OCI-LY3 (cell line): ENCODE results near the gene SMIM36.
"Not testable (repeated sequence)": the region's sequence is repeated elsewhere in the genome, so short reads cannot be mapped to it uniquely, and the experiment has no call there.

ENCODE experiments used
- H2AFZ ChIP-seq: fragments of 200-600, 300-600 bp; shearing (Covaris generic); 2 replicates; pipeline ENCODE4 v1.6.0; 2014; ENCODE audit warnings: antibody characterized with exemption, low read depth, low read length
- H3K27ac ChIP-seq: fragments of 200-600, 300-600 bp; sonication (generic); 2 replicates; pipeline ENCODE4 v1.5.1; 2014; ENCODE audit warnings: mild to moderate bottlenecking, low read length, moderate library complexity, mixed read lengths
- H3K27me3 ChIP-seq: fragments of 200-600, 300-600 bp; sonication (generic); 2 replicates; pipeline ENCODE4 v1.6.1; 2014; ENCODE audit warnings: low read depth, low read length, mixed read lengths
- H3K36me3 ChIP-seq: fragments of 200-600, 300-600 bp; sonication (generic); replicated peaks from 2 replicates; pipeline ENCODE3; 2014; ENCODE audit warnings: low read depth, low read length, mixed read lengths
- H3K4me1 ChIP-seq: fragments of 300-600, 200-600 bp; sonication (generic); 2 replicates; pipeline ENCODE4 v1.6.1; 2014; ENCODE audit warnings: low read length, mixed read lengths
- H3K4me2 ChIP-seq: fragments of 200-600, 300-600 bp; sonication (generic); 2 replicates; pipeline ENCODE4 v1.6.1; 2014; ENCODE audit warnings: low read length, mixed read lengths
- H3K4me3 ChIP-seq: fragments of 300-600, 200-600 bp; sonication (generic); 2 replicates; pipeline ENCODE4 v1.5.1; 2014; ENCODE audit warnings: antibody characterized with exemption, mild to moderate bottlenecking, low read length, moderate library complexity
- H3K79me2 ChIP-seq: fragments of 300-600, 200-600 bp; shearing (Covaris generic); 2 replicates; pipeline ENCODE4 v1.6.1; 2014; ENCODE audit warnings: mild to moderate bottlenecking, low read length, mixed read lengths
- H3K9ac ChIP-seq: fragments of 300-600, 200-600 bp; shearing (Covaris generic); 2 replicates; pipeline ENCODE4 v1.6.0; 2014; ENCODE audit warnings: mild to moderate bottlenecking, low read length, moderate library complexity
- H3K9me3 ChIP-seq: fragments of 200-600, 300-600 bp; shearing (Covaris generic); 2 replicates; pipeline ENCODE4 v1.6.1; 2014; ENCODE audit warnings: low read length, mixed read lengths; ENCODE audit not compliant: insufficient read depth
- H4K20me1 ChIP-seq: fragments of 200-600, 300-600 bp; sonication (generic); 2 replicates; pipeline ENCODE4 v1.6.1; 2016; ENCODE audit warnings: low read length, mixed read lengths; ENCODE audit not compliant: insufficient read depth
- CTCF ChIP-seq: fragments of 200-600, 300-600 bp; sonication (generic); IDR thresholded peaks from 2 replicates; pipeline ENCODE4 v1.5.1; 2014; ENCODE audit warnings: antibody characterized with exemption, low read length, low read depth
- EZH2phosphoT487 ChIP-seq: fragments of 200-600 bp; shearing (Covaris generic); IDR thresholded peaks from 2 replicates; pipeline ENCODE4 v1.6.1; 2018; ENCODE audit warnings: antibody characterized with exemption, mixed run types, low read depth

Gene SMIM36

GRCh38 chr17:55426851-55427586 is 84.2 kb downstream of the SMIM36 start:
- no peak overlapping the region for H3K27ac ChIP-seq
- no peaks in the 10 kb centered on the region for H3K36me3 ChIP-seq
- no peak overlapping the region for H3K4me3 ChIP-seq
- H3K4me1 ChIP-seq: peaks cover 54% of the 10 kb centered on the region
- H3K4me2 ChIP-seq: no peak overlapping the region
- no peak overlapping the region for H3K9ac ChIP-seq
- H3K79me2 ChIP-seq: no peaks in the 10 kb centered on the region
- 0 out of 2 replicates have a peak, but pooled peaks cover 6% of the 10 kb centered on the region for H3K27me3 ChIP-seq
- no peak overlapping the region; the same call in 1 of the 2 replicates for H2AFZ ChIP-seq
- no peak for TF ChIP-seq CTCF
- TF ChIP-seq EZH2phosphoT487: no peak
- no peaks in the 10 kb centered on the region for H4K20me1 ChIP-seq
- H3K9me3 ChIP-seq: no peaks in the 10 kb centered on the region

- H3K36me3 ChIP-seq: no peaks in the 10 kb centered on the region
- H3K9me3 ChIP-seq: no peaks in the 10 kb centered on the region
- H3K4me1 ChIP-seq: peaks cover 48% of the 10 kb centered on the region
- H4K20me1 ChIP-seq: no peaks in the 10 kb centered on the region
- 0 out of 2 replicates have a peak, but pooled peaks cover 6% of the 10 kb centered on the region for H3K27me3 ChIP-seq
- no peak for TF ChIP-seq EZH2phosphoT487
- no peak for TF ChIP-seq CTCF
- no peak overlapping the region for H3K9ac ChIP-seq
- H2AFZ ChIP-seq: peak overlapping the region; percentile 46; the same call in 1 of the 2 replicates
- no peak overlapping the region for H3K27ac ChIP-seq
- H3K4me2 ChIP-seq: peak overlapping the region; percentile 63
- H3K4me3 ChIP-seq: peak overlapping the region; percentile 4
- peaks cover 16% of the 10 kb centered on the region for H3K79me2 ChIP-seq
Observed at GRCh38 chr17:55424893-55425540, 86.2 kb downstream of the SMIM36 start.

GRCh38 chr17:55423535-55423934 is 87.7 kb downstream of the SMIM36 start:
- Histone ChIP-seq H3K79me2 (peaks cover 31% of the 10 kb centered on the region), H2AFZ (peak overlapping the region; percentile 67; the same call in 1 of the 2 replicates), H3K36me3 (peaks cover 12% of the 10 kb centered on the region), H3K4me1 (peaks cover 62% of the 10 kb centered on the region), H3K9ac (no peak overlapping the region), H3K27me3 (0 out of 2 replicates have a peak, but pooled peaks cover 6% of the 10 kb centered on the region), H3K27ac (no peak overlapping the region), H3K4me2 (peak overlapping the region; percentile 53), H3K9me3 (no peaks in the 10 kb centered on the region), H3K4me3 (peak overlapping the region; percentile 34; the same call in 1 of the 2 replicates), H4K20me1 (peaks cover 14% of the 10 kb centered on the region)
- TF ChIP-seq CTCF (no peak), EZH2phosphoT487 (no peak)

DNA sequence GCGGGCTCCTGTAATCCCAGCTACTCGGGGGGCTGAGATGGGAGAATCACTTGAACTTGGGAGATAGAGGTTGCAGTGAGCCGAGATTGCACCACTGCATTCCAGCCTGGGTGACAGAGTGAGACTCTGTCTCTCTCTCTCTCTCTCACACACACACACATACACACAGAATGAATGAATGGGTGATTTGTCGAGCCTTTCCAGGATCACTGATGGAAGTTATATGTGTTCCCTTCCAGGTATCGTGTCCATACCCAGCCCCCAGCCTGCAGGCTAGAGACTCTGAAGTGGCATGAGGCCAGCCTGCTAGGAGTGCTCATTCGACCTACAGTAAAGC is 88.5 kb downstream of the SMIM36 start:
- H3K27ac ChIP-seq, H3K27me3 ChIP-seq, H3K9ac ChIP-seq, H3K9me3 ChIP-seq: not testable (repeated sequence)
- peaks cover 62% of the 10 kb centered on the region for H3K4me1 ChIP-seq
- peak overlapping the region; percentile 34; the same call in 1 of the 2 replicates for H3K4me3 ChIP-seq
- H4K20me1 ChIP-seq: peaks cover 21% of the 10 kb centered on the region
- peaks cover 20% of the 10 kb centered on the region for H3K36me3 ChIP-seq
- H3K4me2 ChIP-seq: peak overlapping the region; percentile 53
- peaks cover 38% of the 10 kb centered on the region for H3K79me2 ChIP-seq
- H2AFZ ChIP-seq: 0 out of 2 replicates have a peak overlapping the region, but pooled peaks have one; percentile 67
